OCI-LY3 (cell line): ENCODE results near the gene TRA2A.
A peak's percentile ranks its signal among the peaks of the same experiment; 100 is the strongest.

Experiments
- H2AFZ ChIP-seq: fragments of 200-600, 300-600 bp; shearing (Covaris generic); 2 replicates; pipeline ENCODE4 v1.6.0; 2014; ENCODE audit warnings: antibody characterized with exemption, low read depth, low read length
- H3K27ac ChIP-seq: fragments of 200-600, 300-600 bp; sonication (generic); 2 replicates; pipeline ENCODE4 v1.5.1; 2014; ENCODE audit warnings: mild to moderate bottlenecking, low read length, moderate library complexity, mixed read lengths
- H3K27me3 ChIP-seq: fragments of 200-600, 300-600 bp; sonication (generic); 2 replicates; pipeline ENCODE4 v1.6.1; 2014; ENCODE audit warnings: low read depth, low read length, mixed read lengths
- H3K36me3 ChIP-seq: fragments of 200-600, 300-600 bp; sonication (generic); replicated peaks from 2 replicates; pipeline ENCODE3; 2014; ENCODE audit warnings: low read depth, low read length, mixed read lengths
- H3K4me1 ChIP-seq: fragments of 300-600, 200-600 bp; sonication (generic); 2 replicates; pipeline ENCODE4 v1.6.1; 2014; ENCODE audit warnings: low read length, mixed read lengths
- H3K4me2 ChIP-seq: fragments of 200-600, 300-600 bp; sonication (generic); 2 replicates; pipeline ENCODE4 v1.6.1; 2014; ENCODE audit warnings: low read length, mixed read lengths
- H3K4me3 ChIP-seq: fragments of 300-600, 200-600 bp; sonication (generic); 2 replicates; pipeline ENCODE4 v1.5.1; 2014; ENCODE audit warnings: antibody characterized with exemption, mild to moderate bottlenecking, low read length, moderate library complexity
- H3K79me2 ChIP-seq: fragments of 300-600, 200-600 bp; shearing (Covaris generic); 2 replicates; pipeline ENCODE4 v1.6.1; 2014; ENCODE audit warnings: mild to moderate bottlenecking, low read length, mixed read lengths
- H3K9ac ChIP-seq: fragments of 300-600, 200-600 bp; shearing (Covaris generic); 2 replicates; pipeline ENCODE4 v1.6.0; 2014; ENCODE audit warnings: mild to moderate bottlenecking, low read length, moderate library complexity
- H3K9me3 ChIP-seq: fragments of 200-600, 300-600 bp; shearing (Covaris generic); 2 replicates; pipeline ENCODE4 v1.6.1; 2014; ENCODE audit warnings: low read length, mixed read lengths; ENCODE audit not compliant: insufficient read depth
- H4K20me1 ChIP-seq: fragments of 200-600, 300-600 bp; sonication (generic); 2 replicates; pipeline ENCODE4 v1.6.1; 2016; ENCODE audit warnings: low read length, mixed read lengths; ENCODE audit not compliant: insufficient read depth
- CTCF ChIP-seq: fragments of 200-600, 300-600 bp; sonication (generic); IDR thresholded peaks from 2 replicates; pipeline ENCODE4 v1.5.1; 2014; ENCODE audit warnings: antibody characterized with exemption, low read length, low read depth
- EZH2phosphoT487 ChIP-seq: fragments of 200-600 bp; shearing (Covaris generic); IDR thresholded peaks from 2 replicates; pipeline ENCODE4 v1.6.1; 2018; ENCODE audit warnings: antibody characterized with exemption, mixed run types, low read depth

TRA2A gene

GRCh38 chr7:23531794-23532489, at the start of gene TRA2A:
TSS of gene TRA2A (minus strand) at chr7:23531981. CDS start at chr7:23531824, 157 bp downstream.
- H3K9me3 ChIP-seq, result no peaks in the 10 kb centered on the region
- peak within 1 kb of the TSS; percentile 85 for H3K27ac ChIP-seq
- no peak for TF ChIP-seq CTCF
- TF ChIP-seq EZH2phosphoT487, result no peak
- peak within 1 kb of the TSS; percentile 93 for H2AFZ ChIP-seq
- H3K4me2 ChIP-seq, result peak within 1 kb of the TSS; percentile 96
- H3K36me3 ChIP-seq, result peaks cover 19% of the 10 kb centered on the region
- peaks cover 57% of the 10 kb centered on the region for H3K79me2 ChIP-seq
- H3K9ac ChIP-seq, result peak within 1 kb of the TSS; percentile 100
- H3K4me3 ChIP-seq, result peak within 1 kb of the TSS; percentile 99
- H4K20me1 ChIP-seq, result peaks cover 44% of the 10 kb centered on the region
- peaks cover 18% of the 10 kb centered on the region; the same call in 1 of the 2 replicates for H3K4me1 ChIP-seq
- no peaks in the 10 kb centered on the region for H3K27me3 ChIP-seq

- Histone ChIP-seq H2AFZ (peak overlapping the region; percentile 93), H3K4me1 (peaks cover 8% of the 10 kb centered on the region; the same call in 1 of the 2 replicates), H3K36me3 (no peaks in the 10 kb centered on the region), H3K9me3 (no peaks in the 10 kb centered on the region), H3K27ac (peak overlapping the region; percentile 15; the same call in 1 of the 2 replicates), H3K27me3 (no peaks in the 10 kb centered on the region), H3K9ac (peak overlapping the region; percentile 56), H4K20me1 (no peaks in the 10 kb centered on the region), H3K4me3 (peak overlapping the region; percentile 71), H3K4me2 (peak overlapping the region; percentile 76), H3K79me2 (no peaks in the 10 kb centered on the region)
- TF ChIP-seq CTCF, result peak; percentile 89
- TF ChIP-seq EZH2phosphoT487, result no peak
Observed at GRCh38 chr7:23570592-23571200, 38.9 kb upstream of the TRA2A start.

GRCh38 chr7:23558303-23558702, 26.5 kb upstream of the TRA2A start:
- Histone ChIP-seq H3K9ac (no peak overlapping the region), H3K4me3 (no peak overlapping the region), H3K4me2 (no peak overlapping the region), H2AFZ (no peak overlapping the region), H4K20me1 (no peaks in the 10 kb centered on the region), H3K27ac (no peak overlapping the region), H3K9me3 (no peaks in the 10 kb centered on the region), H3K79me2 (no peaks in the 10 kb centered on the region), H3K36me3 (no peaks in the 10 kb centered on the region), H3K27me3 (no peaks in the 10 kb centered on the region), H3K4me1 (no peaks in the 10 kb centered on the region)
- TF ChIP-seq CTCF (no peak), EZH2phosphoT487 (no peak)

- Histone ChIP-seq H3K9me3 (no peaks in the 10 kb centered on the region), H3K36me3 (no peaks in the 10 kb centered on the region), H3K4me2 (no peak overlapping the region), H3K4me3 (no peak overlapping the region), H4K20me1 (no peaks in the 10 kb centered on the region), H3K27me3 (no peaks in the 10 kb centered on the region), H3K9ac (no peak overlapping the region), H3K79me2 (no peaks in the 10 kb centered on the region), H2AFZ (no peak overlapping the region), H3K27ac (no peak overlapping the region), H3K4me1 (peaks cover 19% of the 10 kb centered on the region)
- no peak for TF ChIP-seq CTCF
- TF ChIP-seq EZH2phosphoT487, result no peak
Observed at GRCh38 chr7:23547662-23548061, 15.9 kb upstream of the TRA2A start.
